GM19099 (cell line): ENCODE measurements around the gene MYBL2.

Source experiments
- POLR2A ChIP-seq: IDR thresholded peaks from 3 replicates; pipeline ENCODE4 v1.6.1; 2011; ENCODE audit warnings: low read depth; ENCODE audit not compliant: insufficient read length; ENCODE audit errors: extremely low read depth

The MYBL2 gene

DNA sequence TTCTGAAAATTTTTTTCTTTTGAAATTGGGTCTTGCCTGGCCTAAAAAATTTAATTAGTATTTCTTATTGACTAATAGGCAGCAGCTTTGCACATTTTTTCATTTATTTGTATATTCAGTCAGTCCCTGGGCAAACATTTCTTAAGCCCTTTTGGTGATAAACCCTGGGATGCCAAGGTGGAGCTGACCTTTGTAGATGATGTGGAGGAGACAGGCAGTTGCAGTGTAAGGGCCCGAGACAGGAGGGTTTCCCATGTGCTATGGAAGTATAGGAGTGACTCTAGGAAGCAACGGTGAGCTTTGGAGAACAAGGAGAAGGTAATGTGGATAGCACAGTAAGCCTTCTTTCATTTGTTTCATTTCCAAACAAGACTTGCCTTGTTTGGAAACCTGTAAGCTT lies 3.5 kb downstream of the MYBL2 start:
- TF ChIP-seq POLR2A = no peak

DNA sequence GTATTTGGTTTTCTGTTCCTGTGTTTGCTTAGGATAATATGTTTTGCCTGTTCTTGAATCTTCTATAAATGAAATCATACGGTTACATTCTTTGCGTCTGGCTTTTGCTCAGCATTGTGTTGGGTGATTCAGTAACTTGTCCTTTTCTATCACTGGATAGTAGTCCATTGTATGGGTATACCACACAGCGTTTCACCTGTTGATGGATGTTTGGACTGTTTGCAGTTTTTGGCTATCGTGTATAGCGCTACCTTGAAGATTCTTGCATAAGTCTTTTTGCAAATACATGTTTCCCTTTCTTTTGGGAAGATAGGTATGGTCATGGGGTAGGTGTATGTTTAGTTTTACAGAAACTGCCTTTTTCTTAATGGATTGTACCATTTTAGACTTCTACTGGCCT lies 9.5 kb downstream of the MYBL2 start:
- no peak for TF ChIP-seq POLR2A

DNA sequence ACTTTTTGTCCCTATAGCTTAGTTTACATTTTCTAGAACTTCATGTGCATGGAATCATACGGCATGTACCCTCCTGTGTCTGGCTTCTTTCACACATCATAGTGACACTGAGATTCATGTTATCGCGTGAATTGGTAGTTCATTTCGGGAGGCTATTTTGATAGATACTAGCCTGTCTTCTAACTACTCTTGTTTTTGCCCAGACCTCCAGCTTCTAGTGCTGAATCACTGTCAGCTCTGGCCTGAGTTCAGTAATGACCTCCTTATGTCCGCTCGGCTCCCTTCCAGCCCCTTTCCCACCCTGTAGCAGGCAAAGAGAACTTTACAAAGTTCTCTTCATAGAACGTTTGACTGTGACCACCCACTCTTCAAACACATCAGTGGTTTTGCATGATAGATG lies 14.1 kb downstream of the MYBL2 start:
- peak; percentile 20 for TF ChIP-seq POLR2A

DNA sequence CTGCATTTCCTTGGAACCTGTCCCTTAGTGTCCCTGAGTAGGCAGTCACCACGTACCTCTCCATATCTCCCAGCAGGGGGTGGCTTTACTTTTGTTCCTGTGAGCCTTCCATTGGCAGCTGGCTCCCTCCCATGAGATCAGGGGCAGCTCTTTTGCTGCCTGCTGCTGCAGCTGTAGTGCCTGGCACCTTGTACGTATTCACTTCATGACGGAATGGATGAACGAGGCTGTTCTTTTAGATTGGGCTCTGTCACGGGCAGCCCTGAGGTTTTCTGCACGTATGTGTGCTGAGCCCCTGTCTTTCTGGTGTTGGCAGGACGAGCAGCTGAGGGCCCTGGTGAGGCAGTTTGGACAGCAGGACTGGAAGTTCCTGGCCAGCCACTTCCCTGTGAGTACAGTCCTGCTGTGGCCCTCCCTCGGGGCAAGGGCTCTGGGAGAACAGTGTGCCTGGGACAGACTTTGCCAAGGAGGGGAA lies 14.6 kb downstream of the MYBL2 start:
- no peak for TF ChIP-seq POLR2A

DNA sequence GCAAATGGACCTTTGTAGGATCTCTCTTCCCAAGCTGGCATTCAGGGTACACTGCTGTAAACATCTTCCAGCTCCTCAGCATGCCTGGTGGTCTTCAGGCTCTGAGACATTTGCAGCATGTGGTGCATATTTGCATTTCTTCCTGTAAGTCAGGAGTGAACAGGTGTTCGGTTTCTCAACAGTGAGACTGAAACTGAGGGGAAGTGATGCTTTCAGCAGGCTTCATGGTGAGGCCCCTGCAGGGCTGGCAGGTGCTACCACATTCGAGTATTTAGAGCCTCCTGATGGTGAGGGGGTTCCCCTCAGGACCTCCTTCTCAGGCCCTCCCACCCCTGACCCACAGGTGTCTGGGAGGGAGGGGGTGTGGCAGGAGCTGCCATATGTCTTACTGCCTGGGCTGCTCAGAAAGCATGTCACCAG lies 15.1 kb downstream of the MYBL2 start:
- TF ChIP-seq POLR2A = peak; percentile 49

DNA sequence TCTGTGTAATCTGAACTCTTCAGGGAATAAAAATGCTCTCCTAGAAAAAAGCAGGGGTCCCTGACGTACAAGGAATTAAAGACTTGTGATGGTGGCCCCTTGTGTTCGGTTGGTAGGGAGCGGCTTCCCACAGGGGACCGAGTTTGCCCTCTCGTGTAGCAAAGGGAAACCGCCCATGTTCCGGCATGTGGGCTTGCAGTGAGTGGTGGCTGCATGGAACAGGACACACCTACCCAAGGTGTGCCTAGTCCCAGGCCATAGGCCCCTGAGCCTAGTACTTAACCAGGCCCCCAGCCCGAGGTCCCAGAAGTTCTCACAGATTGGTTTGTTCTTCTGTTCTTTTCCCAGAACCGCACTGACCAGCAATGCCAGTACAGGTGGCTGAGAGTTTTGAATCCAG lies 15.5 kb downstream of the MYBL2 start:
- TF ChIP-seq POLR2A = no peak

DNA sequence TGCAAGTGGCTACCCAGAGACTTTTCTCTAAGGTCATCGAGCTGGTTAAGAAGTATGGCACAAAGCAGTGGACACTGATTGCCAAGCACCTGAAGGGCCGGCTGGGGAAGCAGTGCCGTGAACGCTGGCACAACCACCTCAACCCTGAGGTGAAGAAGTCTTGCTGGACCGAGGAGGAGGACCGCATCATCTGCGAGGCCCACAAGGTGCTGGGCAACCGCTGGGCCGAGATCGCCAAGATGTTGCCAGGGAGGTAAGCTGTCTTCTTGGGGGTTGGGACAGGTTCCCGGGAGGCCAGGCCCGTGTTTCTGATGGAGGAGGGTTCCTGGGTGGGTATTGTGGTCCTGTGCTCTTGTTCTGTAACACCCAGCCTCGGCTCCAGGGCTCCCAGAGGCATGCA lies 19.9 kb downstream of the MYBL2 start:
- no peak for TF ChIP-seq POLR2A

DNA sequence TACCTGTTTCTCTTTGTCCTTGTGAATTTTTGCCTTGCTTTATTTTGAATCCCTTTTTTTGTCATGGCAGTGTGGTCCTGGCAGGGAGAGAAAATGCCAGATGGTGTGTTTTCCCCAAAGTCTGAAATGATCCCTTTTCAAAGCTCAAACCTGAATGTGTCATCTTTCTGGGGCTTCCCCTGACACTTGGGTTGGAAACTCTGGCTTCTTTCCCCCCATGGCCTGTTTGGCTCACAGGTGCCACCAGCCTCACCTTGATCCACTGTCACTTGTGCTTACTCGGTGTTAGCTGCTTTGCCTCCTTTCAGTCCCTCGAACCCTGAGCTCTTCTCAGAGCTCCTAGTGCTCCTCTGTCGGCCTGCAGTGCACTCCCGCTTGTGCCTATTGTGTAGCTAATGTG lies 22.3 kb downstream of the MYBL2 start:
- TF ChIP-seq POLR2A = no peak

DNA sequence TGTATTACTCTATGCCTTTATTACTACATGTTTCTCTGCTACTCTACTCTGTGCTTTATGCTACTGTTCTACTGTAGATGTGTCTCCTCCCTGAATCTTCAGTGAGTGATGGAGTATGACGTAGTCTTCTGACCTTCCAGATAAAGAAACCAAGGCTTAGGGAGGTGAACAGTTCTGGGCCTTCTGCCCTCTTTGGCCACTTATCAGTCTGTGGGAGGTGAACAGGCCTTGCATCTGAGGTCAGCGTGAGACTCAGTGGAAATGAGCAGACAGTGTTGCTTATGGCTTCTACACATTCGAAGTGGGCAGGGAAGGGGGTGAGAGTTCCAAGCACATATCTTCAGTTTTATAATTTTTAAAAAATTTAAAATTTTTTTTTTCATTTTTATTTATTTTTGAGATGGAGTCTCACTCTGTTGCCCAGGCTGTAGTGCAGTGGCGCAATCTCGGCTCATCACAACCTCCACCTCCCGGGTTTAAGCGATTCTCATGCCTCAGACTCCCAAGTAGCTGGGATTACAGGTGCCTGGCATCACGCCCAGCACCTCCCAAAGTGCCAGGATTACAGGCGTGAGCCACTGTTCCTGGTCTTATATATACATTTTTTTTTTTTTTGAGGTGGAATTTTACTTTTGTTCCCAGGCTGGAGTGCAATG lies 24.2 kb downstream of the MYBL2 start:
- TF ChIP-seq POLR2A = no peak

DNA sequence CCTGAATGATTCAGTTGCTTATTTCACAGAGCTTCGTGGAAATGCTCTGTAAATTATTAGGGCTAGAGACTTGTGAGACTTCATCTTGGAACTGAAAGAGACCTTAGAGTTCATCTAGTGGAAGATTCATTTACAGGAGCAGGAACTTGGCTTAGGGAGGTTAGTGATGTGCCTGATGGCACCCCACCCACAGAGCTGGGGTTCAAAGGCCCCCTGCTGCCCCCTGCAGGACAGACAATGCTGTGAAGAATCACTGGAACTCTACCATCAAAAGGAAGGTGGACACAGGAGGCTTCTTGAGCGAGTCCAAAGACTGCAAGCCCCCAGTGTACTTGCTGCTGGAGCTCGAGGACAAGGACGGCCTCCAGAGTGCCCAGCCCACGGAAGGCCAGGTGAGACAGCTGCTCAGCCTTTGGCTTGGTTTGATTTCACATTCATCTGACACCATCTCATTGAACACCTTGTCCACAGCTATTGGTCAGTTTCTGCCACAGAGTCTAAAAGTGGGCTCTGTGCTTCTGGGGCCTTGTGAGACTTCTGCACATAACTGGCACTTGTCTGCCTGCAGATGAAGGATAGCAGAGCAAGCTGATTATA lies 25.1 kb downstream of the MYBL2 start:
- TF ChIP-seq POLR2A = no peak

DNA sequence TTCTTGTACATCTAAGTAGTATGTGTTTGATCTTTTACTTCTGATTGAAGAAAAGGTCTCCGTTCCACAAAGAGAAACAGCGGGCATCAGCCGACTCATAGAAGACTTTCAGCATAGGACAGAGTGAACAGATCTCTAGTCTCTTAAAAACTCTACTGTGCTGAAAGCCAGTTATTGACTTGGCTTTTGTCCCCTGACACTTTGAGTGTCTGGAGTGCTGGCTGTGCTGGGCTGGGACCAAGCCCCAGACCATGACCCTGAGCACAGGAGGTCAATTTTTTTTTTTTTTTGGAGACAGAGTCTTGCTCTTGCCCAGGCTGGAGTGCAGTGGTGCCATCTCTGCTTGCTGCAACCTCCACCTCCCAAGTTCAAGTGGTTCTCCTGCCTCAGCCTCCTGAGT lies 27.8 kb downstream of the MYBL2 start:
- TF ChIP-seq POLR2A = no peak

DNA sequence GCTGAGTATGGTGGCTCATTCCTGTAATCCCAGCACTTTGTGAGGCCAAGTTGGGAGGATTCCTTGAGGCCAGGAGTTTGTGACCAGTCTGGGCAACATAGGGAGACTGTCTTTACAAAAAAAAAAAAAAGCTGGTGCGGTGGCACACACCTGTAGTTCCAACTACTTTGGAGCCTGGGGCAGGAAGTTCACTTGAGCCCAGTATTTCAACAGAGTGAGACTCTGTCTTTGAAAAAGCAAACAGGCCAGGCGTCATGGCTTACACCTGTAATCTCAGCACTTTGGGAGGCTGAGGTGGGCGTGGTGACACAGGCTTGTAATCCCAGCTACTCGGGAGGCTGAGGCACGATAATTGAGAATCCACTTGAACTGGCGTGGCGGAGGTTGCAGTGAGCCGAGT lies 28.7 kb downstream of the MYBL2 start:
- TF ChIP-seq POLR2A = no peak

DNA sequence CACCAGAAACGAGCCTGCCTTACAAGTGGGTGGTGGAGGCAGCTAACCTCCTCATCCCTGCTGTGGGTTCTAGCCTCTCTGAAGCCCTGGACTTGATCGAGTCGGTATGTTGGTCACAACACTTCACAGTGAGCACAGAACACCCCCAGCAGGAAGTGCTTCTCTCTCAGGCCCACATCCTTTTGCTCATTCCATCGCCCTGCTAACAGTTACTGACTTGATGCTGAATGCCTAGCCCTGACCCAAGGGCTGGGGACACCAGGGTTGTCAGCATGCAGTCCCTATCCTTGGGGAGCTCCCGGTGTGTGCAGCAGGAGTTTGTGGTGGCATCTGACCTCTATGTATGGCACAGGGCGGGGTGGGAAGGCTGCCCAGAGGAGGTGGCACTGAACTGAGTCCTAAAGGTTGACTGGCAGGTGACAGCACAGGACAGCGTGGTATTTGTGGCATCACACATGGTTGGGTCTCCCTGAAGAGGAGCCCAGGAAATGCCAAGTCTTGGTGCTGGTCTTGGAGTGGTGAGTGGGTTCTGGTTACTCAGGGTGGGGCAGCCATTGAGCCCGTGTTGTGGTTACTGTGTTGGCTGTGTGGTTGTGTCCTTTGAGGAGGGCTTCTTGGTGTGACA lies 33.1 kb downstream of the MYBL2 start:
- TF ChIP-seq POLR2A = no peak

DNA sequence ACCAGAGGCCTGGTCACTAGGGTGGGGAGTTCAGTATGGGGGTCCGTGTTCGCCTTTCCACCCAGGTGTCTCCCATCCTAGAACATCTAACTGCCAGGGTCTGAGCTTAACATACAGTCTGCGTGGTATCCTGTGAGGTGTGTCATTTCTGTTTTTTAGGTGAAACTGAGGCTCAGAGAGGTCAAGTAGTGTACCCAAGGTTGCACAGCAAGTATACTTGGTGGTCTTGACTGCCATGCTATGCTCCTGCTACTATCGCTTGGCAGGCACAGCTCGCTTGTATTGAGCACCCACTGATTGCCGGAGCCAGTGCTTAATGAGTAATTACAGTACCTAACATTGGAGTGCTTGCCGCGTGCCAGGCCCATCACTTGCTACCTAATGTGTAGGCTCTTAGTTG lies 33.7 kb downstream of the MYBL2 start:
- TF ChIP-seq POLR2A = no peak

DNA sequence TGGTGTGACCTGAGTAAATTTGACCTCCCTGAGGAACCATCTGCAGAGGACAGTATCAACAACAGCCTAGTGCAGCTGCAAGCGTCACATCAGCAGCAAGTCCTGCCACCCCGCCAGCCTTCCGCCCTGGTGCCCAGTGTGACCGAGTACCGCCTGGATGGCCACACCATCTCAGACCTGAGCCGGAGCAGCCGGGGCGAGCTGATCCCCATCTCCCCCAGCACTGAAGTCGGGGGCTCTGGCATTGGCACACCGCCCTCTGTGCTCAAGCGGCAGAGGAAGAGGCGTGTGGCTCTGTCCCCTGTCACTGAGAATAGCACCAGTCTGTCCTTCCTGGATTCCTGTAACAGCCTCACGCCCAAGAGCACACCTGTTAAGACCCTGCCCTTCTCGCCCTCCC lies 35.6 kb downstream of the MYBL2 start:
- no peak for TF ChIP-seq POLR2A

DNA sequence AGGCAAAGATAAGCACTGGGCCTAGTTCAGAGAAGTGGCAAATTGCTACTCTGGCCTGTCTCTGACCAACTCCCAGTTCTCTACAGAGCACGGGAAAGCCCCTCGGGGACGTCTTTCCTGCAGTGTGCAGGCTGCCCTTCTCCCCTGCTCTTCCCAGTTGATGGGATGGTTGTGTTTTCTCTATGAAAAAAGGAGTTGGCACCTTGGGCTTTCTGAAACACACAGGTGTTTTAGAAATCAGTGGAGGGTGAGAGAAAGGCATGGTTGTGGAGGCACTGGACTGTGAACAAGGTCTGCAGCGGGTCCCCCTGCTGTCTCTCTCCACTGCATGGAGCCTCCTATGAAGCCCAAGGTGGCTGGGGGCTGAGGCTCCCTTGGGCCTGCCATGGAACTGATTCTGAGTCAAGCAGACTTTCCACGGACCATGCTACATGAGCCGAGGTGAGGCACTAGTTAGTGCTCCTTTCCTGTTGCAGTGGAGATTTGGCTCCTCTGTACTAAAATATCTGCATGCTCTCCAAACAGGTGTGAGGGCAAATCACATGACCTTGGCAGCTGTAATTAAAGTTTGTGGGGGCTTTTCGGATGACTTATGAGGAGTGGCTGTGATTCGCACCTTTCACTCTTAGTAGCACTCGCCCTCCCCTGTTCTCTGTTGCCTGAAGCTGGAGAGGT lies 43.6 kb downstream of the MYBL2 start:
- TF ChIP-seq POLR2A = no peak
